H1 (cell line): ENCODE results near the gene SLC25A21.

ENCODE experiments used
- CTCF ChIP-seq, 3 experiments: IDR thresholded peaks; 1 replicate in 2 of 3; 2 replicates in 1 of 3; pipeline versions ENCODE4 v1.5.1 to v1.6.1; 2011; ENCODE audit warnings: low read length in 3 of 3, mild to moderate bottlenecking in 3 of 3, inconsistent platforms in 2 of 3, low read depth in 1 of 3, moderate library complexity in 1 of 3; ENCODE audit not compliant: insufficient read depth in 1 of 3; ENCODE audit errors: control extremely low read depth in 1 of 3
- JUN ChIP-seq: IDR thresholded peaks from 2 replicates; pipeline ENCODE4 v1.6.1; 2011; ENCODE audit warnings: low read depth, mild to moderate bottlenecking, improper control_type of control experiment, low read length
- RAD21 ChIP-seq, 2 experiments: IDR thresholded peaks in 1 of 2; conservative IDR thresholded peaks in 1 of 2; 2 replicates each; pipeline ENCODE4 v1.6.1; 2011; ENCODE audit warnings: low read depth in 2 of 2, low read length in 2 of 2, improper control_type of control experiment in 1 of 2, inconsistent platforms in 1 of 2, mild to moderate bottlenecking in 1 of 2, moderate library complexity in 1 of 2
- RXRA ChIP-seq: IDR thresholded peaks from 2 replicates; pipeline ENCODE4 v1.6.1; 2011; ENCODE audit warnings: low read depth, mild to moderate bottlenecking, low read length, moderate library complexity; ENCODE audit not compliant: insufficient read depth
- SIN3A ChIP-seq, 2 experiments: IDR thresholded peaks in 1 of 2; conservative IDR thresholded peaks in 1 of 2; 2 replicates each; pipeline ENCODE4 v1.6.1; 2011 to 2012; ENCODE audit warnings: low read length in 2 of 2, improper control_type of control experiment in 1 of 2, low read depth in 1 of 2, mild to moderate bottlenecking in 1 of 2

GRCh38 chr14:36781897-36782296 lies 390.5 kb downstream of the SLC25A21 start:
- TF ChIP-seq RXRA (no peak), SIN3A (conservative IDR thresholded peaks at IDR 0.05 in 1 of 2, IDR thresholded peaks at IDR 0.05 in 1 of 2; ENCODE audit: low read depth in 1 of 2, low read length in 2 of 2) (no peak), RAD21 (IDR thresholded peaks at IDR 0.05 in 1 of 2, conservative IDR thresholded peaks at IDR 0.05 in 1 of 2; ENCODE audit: low read depth in 2 of 2, low read length in 2 of 2) (no peak), CTCF (IDR thresholded peaks at IDR 0.05; ENCODE audit: control extremely low read depth in 1 of 3, insufficient read depth in 1 of 3, low read depth in 1 of 3, low read length in 3 of 3) (no peak), JUN (no peak)
